Activated T-cell treated with anti-CD3 and anti-CD28 coated beads, Interleukin-2, amount 50 U/mL, for 4 hours (primary cell): ENCODE measurements around the gene PAPSS2. TPM values are rescaled to one million over a fixed set of nuclear protein-coding genes. Genes with fewer than 3 reads are reported as not detected.

Experiments
- ATAC-seq, 2 donors: fragments of 200-7000 bp; cut with Tn5 transposase; one replicate each; pipeline ENCODE4 v1.10.0; 2021
- DNase-seq: peaks from one replicate; pipeline ENCODE4 v3.0.0-alpha.2; 2020
- H3K27me3 Mint-ChIP-seq: one replicate; pipeline ENCODE4 v1.8.0; 2021; ENCODE audit warnings: low read depth, mixed read lengths
- H3K36me3 Mint-ChIP-seq: one replicate; pipeline ENCODE4 v1.8.0; 2022; ENCODE audit warnings: mixed read lengths; ENCODE audit not compliant: insufficient read depth
- H3K4me1 Mint-ChIP-seq: one replicate; pipeline ENCODE4 v1.8.0; 2021; ENCODE audit warnings: low read depth, mixed read lengths
- H3K4me3 Mint-ChIP-seq: one replicate; pipeline ENCODE4 v1.8.0; 2021; ENCODE audit warnings: mild to moderate bottlenecking, moderate library complexity, mixed read lengths
- H3K9me3 Mint-ChIP-seq: one replicate; pipeline ENCODE4 v1.8.0; 2021; ENCODE audit warnings: mixed read lengths
- total RNA-seq, 3 donors: library from RNA; stranded (reverse); gene quantifications; one replicate each; pipeline ENCODE4 v1.2.1, GENCODE V29; 2021

The PAPSS2 gene
- total RNA-seq, 3 donors from 2014 or later, result 0.21 to 0.43 (median 0.41) TPM

DNA sequence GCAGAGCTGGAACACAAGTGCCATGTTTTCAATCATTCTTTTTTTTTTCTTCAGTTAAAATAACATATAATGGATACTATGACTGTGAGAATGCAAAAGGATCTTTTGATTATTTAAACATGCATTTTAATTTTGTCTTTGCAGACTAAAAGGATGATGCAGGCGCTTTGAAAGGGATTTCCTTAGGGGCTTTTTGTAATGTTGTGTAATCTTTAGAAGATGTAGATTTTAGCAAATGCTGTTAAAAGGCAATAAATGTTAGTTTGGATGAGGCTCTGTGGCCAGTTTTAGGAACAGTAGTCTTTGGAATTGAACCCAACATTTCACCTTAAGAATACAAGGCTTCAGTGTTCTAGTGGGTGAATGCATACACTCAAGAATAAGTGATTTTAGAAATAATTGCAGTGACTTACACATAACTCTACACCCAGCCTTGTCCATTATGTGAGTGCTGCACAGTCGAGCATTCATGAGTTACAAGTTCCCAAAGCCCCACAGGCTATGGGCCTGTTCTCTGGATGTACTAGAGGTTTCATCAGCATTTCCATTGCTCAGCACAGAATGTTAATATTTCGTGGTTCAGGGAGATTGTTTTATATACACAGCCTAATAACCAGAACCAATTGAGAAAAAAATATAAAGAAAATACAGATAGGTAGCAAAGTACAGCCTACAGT is 11.6 kb downstream of the PAPSS2 start:
- DNase-seq (no peak), ATAC-seq (no peak)
- H3K4me3 Mint-ChIP-seq, result no peak overlapping the region
- no peaks in the 10 kb centered on the region for H3K4me1 Mint-ChIP-seq
- no peaks in the 10 kb centered on the region for H3K36me3 Mint-ChIP-seq
- H3K27me3 Mint-ChIP-seq, result peaks cover 19% of the 10 kb centered on the region
- H3K9me3 Mint-ChIP-seq, result no peaks in the 10 kb centered on the region

DNA sequence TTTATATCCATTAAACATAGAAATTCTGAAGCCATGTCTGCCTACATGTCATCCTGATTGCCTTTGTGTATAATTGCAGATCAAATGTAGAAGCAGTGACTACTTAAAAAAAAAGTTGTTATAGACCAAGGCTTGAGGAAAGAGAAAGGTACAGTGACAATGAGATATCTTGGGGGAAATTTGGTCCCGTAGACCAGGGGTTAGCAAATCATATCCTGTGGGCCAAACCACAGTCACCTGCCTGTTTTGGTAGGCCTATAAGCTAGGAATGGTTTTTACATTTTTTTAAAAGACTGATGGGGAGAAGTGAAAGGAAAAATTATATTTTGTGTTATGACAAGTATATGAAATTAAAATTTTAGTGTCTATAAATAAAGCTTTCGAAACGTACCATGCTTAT is 12.9 kb downstream of the PAPSS2 start:
- Mint-ChIP-seq H3K9me3 (no peaks in the 10 kb centered on the region), H3K4me3 (no peak overlapping the region), H3K4me1 (no peaks in the 10 kb centered on the region), H3K36me3 (no peaks in the 10 kb centered on the region), H3K27me3 (peaks cover 15% of the 10 kb centered on the region)
- DNase-seq (no peak), ATAC-seq (no peak)

DNA sequence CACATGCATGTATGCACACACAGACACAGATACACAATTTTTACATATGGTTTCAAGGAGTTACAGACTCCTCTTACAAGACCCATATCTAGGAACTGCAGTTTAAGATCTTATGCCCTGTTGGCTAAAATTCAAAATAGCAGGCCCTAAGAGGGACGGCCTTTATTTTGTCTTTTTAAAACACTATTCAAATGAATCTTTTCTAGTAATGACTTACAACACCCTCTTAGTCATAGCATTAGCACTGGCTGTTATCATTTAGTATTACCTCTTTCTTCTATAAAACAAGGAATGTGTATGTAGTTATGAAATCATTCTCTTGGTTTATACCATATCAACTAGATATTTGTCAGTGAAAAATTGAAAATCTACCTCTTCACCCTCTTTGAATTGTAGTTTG is 15.3 kb downstream of the PAPSS2 start:
- no peaks in the 10 kb centered on the region for H3K36me3 Mint-ChIP-seq
- H3K4me3 Mint-ChIP-seq, result no peak overlapping the region
- ATAC-seq, result no peak
- peaks cover 7% of the 10 kb centered on the region for H3K27me3 Mint-ChIP-seq
- no peaks in the 10 kb centered on the region for H3K9me3 Mint-ChIP-seq
- H3K4me1 Mint-ChIP-seq, result no peaks in the 10 kb centered on the region
- no peak for DNase-seq

DNA sequence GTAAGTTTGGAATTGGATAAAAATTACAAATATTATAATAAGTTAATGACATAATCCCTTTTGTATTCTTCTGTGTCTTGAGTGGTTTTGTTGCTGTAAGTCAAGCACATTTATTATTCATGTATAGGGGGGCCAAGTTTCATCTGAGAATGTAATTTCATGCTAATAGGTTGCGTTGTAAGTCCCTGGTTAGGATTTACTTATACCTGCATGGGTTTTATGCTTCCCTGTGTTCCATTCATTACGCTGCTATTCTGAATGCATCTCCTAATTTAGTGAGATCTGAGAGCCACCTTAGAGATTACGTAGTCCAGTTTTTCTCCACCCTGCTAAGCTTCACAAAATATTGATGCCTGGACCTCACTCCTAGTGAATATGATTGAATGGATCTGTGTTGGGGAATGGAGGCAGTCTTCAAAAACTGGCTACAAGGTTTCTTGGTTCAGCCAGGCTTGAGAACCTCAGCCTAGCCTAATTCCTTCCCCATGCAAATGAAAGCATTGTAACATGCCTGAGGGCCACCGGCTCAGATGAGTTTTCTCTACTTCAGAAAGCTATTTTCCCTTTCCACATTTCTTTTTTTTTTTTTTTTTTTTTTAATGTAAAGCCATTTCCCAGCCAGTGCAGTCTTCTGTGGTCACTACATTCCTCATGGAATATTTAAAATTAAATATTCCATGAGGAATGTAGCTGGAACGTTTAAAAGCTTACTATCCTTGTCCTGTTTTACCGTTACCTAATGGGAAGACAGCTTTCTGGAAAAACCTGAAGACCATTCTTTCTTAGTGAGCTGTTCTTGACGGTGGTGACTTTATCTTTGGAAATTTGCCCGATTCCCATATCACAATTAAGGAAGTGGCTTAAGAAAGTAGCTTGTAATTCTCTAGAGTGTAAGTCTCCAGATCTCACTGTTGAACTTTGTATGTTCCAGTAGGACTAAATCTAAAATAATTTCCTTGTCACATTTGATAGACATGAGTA is 16.0 kb downstream of the PAPSS2 start:
- peaks cover 7% of the 10 kb centered on the region for H3K27me3 Mint-ChIP-seq
- no peak overlapping the region for H3K4me3 Mint-ChIP-seq
- DNase-seq (no peak), ATAC-seq (no peak)
- H3K9me3 Mint-ChIP-seq, result no peaks in the 10 kb centered on the region
- H3K4me1 Mint-ChIP-seq, result no peaks in the 10 kb centered on the region
- no peaks in the 10 kb centered on the region for H3K36me3 Mint-ChIP-seq

DNA sequence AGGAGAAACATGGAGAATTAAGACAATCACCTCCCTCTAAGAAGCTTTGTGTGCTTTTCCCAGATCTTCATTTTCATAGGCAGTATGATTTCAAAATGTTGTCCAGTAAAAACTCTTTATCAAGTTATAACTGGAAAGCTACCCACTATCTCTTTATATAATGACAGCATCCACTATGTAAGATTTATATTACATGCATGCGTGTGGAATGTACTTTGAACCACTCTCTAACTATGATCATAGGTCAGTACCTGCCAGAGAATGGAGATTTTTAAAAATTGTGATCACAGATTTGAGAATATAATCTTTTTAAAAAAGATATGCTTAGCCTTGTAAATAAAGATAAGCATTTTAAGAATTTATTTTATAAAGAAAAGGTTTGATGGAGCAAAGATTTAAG is 17.9 kb downstream of the PAPSS2 start:
- Mint-ChIP-seq H3K9me3 (no peaks in the 10 kb centered on the region), H3K4me1 (no peaks in the 10 kb centered on the region), H3K36me3 (no peaks in the 10 kb centered on the region), H3K4me3 (no peak overlapping the region), H3K27me3 (peaks cover 7% of the 10 kb centered on the region)
- ATAC-seq, result no peak
- DNase-seq, result no peak

DNA sequence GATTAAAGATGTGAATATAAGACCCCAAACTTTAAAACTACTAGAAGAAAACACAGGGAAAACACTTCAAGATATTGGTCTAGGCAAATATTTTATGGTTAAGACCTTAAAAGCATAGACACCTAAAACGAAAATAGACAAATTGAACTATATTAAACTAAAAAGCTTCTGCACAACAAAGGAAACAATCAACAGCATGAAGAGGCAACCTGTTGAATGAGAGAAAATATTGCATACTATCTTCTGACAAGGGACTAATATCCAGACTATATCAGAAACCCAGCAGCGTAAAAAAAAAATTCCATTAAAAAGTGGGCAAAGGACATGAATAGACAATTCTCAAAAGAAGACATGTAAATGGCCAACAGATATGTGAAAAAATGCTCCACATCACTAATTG is 18.6 kb downstream of the PAPSS2 start:
- DNase-seq, result no peak

DNA sequence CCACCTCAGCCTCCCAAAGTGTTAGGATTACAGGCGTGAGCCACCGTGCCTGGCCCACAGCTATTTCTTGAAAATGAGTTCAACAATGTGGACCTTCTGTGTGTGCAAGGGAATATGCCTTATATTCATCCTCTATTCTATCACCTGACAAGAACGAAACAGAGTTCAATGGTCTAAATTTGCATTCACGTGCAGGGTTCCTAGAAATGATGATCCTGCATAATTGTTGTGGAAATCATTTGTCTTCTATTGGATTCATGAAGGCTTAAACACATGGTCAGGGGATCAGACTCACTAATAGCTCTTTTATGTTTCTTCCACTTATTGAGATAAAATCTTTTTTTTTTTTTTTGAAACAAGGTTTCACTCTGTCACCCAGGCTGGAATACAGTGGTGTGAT is 23.7 kb downstream of the PAPSS2 start:
- Mint-ChIP-seq H3K4me1 (no peaks in the 10 kb centered on the region), H3K27me3 (peaks cover 6% of the 10 kb centered on the region), H3K36me3 (no peaks in the 10 kb centered on the region), H3K4me3 (no peak overlapping the region), H3K9me3 (no peaks in the 10 kb centered on the region)
- no peak for ATAC-seq
- no peak for DNase-seq

More for the DNA sequence above, 18.6 kb downstream of the PAPSS2 start:
- H3K4me3 Mint-ChIP-seq, result no peak overlapping the region
- peaks cover 7% of the 10 kb centered on the region for H3K27me3 Mint-ChIP-seq
- ATAC-seq, result no peak
- H3K4me1 Mint-ChIP-seq, result no peaks in the 10 kb centered on the region
- H3K9me3 Mint-ChIP-seq, result no peaks in the 10 kb centered on the region
- H3K36me3 Mint-ChIP-seq, result no peaks in the 10 kb centered on the region

DNA sequence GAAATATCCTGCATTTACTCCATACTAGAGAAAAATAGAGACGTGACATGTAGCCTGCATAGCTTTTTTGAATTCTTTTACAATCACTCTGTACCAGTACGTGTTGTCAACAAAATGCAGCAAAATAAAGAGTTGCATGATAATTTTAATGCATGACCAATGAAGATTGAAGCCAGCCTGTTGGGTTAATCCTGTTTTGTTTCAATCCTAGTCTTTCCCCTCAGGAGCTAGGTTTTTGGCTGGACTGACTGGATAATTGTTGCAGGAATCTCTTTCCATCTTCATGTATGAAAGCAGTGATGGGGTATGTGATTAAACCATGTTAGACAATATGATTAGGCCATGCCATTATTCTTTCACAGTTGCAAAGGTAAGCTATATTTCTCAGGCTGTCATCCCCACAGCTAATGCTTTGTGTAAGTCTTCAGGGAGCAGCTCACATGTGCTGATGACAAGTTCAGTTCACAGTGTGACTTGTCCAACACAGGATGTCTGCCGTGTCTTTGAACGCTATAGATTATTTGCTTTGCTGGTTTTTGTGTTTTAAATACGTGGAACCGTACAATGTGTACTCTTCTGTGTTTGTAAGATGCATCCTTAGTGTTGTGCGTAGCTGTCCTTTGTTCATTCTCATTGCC is 24.4 kb downstream of the PAPSS2 start:
- no peaks in the 10 kb centered on the region for H3K9me3 Mint-ChIP-seq
- no peak for DNase-seq
- H3K36me3 Mint-ChIP-seq, result no peaks in the 10 kb centered on the region
- no peak overlapping the region for H3K4me3 Mint-ChIP-seq
- ATAC-seq, result no peak
- H3K27me3 Mint-ChIP-seq, result peaks cover 6% of the 10 kb centered on the region
- no peaks in the 10 kb centered on the region for H3K4me1 Mint-ChIP-seq

DNA sequence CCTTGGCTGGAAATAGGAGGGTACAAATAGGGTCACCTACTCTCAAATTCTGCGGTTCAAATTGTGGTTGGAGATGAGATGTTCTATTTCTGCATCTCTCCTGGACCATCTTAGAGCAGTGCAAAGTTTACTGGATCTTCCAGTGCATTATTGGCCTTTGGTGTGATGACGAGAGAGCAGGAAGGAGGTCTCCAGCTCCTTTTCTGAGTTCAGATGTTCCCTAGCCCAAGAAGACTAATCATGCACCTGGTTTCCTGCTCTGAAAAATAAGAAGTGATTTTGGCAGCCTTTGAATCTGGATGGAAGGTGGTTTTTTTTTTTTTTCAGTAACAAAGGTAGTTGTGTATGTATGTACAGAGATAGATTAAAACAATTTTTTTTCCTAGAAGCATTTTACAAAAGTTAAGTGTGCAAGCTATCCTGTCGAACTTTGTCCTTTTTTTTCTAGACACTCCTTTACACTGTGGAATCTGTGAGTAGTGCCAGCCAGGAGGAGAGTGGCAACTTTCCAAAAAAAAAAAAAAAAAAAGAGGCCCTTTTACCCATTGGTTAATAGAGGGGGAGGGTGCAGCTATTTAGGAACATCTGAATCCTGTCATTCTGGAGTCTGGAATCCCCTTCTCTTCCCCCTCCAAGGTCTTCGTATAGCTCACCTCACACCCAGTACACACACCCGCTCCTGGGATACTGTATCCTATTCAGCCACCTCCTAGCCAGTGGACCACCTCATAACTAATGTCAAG is 26.3 kb downstream of the PAPSS2 start:
- ATAC-seq (no peak), DNase-seq (no peak)
- Mint-ChIP-seq H3K4me3 (no peak overlapping the region), H3K9me3 (no peaks in the 10 kb centered on the region), H3K27me3 (peaks cover 5% of the 10 kb centered on the region), H3K36me3 (no peaks in the 10 kb centered on the region), H3K4me1 (no peaks in the 10 kb centered on the region)

DNA sequence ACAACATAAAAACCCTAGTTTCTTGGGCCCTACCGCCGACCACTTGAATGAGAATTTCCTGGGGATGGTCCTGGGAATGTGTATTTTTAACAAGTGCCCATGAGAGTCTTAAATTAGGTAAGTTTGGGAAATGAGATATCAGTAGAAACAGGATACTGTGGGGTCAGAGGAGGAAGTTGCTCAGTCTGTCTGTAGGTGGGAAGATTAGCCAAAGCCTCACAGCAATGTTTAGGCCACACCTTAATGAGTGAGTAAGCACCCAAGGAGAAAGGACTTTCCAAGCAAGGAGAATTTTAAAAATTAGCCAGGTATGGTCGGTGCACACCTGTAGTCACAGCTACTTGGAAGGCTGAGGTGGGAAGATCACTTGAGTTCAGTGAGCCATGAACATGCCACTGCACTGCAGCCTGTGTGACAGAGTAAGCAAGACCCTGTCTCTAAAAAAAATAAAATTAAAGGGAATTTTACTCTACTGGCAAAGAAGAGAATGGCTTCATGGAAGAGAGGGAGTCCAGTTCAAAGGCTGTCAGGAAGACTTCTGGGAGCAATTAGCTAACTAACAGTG is 31.9 kb downstream of the PAPSS2 start:
- H3K36me3 Mint-ChIP-seq, result no peaks in the 10 kb centered on the region
- ATAC-seq (no peak), DNase-seq (no peak)
- no peaks in the 10 kb centered on the region for H3K27me3 Mint-ChIP-seq
- no peaks in the 10 kb centered on the region for H3K9me3 Mint-ChIP-seq
- H3K4me1 Mint-ChIP-seq, result no peaks in the 10 kb centered on the region
- H3K4me3 Mint-ChIP-seq, result no peak overlapping the region

DNA sequence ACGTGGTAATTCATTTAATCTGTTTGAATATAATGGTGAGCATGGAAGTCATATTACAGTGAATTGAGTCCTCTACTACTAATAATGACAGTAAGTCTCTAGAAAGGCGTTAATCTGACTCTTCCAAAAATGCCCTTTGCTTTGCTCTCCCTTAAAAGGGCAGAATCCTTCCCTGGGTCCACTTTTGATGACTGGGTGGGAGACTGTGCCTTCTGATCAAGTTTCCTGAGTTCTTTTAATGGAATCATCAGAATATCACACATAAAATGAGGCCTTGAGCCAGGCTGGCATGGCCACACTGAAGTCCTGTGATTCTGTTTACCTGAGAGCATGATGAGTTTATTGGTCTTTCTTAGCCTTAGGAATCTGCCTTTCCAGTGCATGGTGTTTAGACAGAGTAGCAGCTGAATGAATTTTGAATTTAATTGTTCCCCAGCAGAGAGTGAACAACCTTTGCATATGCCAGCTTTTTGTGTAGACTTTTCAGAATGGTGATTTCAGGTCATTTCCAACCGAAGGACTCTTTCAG is 33.3 kb downstream of the PAPSS2 start:
- no peak for ATAC-seq
- Mint-ChIP-seq H3K9me3 (no peaks in the 10 kb centered on the region), H3K4me1 (no peaks in the 10 kb centered on the region), H3K27me3 (peaks cover 4% of the 10 kb centered on the region), H3K36me3 (no peaks in the 10 kb centered on the region), H3K4me3 (no peak overlapping the region)
- DNase-seq, result no peak

DNA sequence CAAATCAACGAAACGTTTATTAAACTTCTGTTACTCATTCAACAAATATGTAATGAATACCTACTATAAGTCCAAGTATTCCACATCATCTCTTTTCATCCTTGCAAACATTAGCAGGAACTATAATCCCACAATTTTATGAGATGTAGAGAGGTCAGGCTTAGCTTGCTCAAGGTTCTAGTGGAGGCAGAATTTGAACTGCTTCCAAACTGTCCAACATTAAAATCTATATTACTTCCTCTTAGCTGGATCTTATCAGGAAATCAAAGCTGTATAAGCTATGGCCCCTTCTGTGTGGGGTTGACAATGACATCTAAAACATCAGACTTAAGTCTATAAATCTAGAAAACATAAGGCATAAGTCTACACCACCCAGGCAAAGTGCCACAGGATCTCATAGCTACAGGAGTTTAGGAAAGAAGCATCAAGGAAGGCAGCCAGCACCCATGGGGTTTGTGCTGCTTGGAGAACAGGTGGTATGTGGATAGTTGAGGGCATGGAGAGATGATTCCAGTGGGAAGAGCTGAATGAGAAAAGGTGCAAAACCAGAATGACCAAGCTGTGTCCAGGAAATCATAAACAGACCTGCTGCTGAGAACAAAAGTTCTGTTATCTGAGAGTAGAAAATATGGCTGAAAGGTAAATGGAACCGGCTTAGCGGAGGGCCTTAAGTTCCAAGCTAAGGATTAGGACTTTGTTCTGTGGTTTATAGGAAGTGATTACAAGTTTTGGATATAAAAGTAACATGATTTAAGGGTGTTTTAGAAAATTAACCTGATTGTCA is 34.5 kb downstream of the PAPSS2 start:
- ATAC-seq, result no peak
- no peak for DNase-seq
- H3K4me1 Mint-ChIP-seq, result no peaks in the 10 kb centered on the region
- H3K9me3 Mint-ChIP-seq, result no peaks in the 10 kb centered on the region
- peaks cover 7% of the 10 kb centered on the region for H3K27me3 Mint-ChIP-seq
- H3K4me3 Mint-ChIP-seq, result no peak overlapping the region
- H3K36me3 Mint-ChIP-seq, result no peaks in the 10 kb centered on the region

DNA sequence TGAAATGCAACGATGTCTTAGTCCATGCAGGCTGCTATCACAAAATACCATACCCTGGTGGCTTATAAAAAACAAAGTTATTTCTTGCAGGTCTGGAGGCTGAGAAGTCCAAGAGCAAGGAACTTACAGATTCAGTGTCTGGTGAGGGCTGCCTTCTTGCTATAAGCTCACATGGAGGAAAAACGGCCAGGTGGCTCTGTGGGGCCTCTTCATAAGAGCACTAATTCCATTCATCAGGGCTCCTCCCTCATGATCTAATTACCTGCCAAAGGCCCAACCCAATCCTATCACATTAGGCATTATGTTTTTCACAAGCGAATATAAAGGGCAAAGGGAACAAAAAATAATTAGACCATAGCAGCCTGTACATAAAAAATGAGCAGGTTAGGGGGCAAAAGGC is 35.4 kb downstream of the PAPSS2 start:
- DNase-seq, result no peak
- no peak for ATAC-seq
- Mint-ChIP-seq H3K36me3 (no peaks in the 10 kb centered on the region), H3K27me3 (peaks cover 7% of the 10 kb centered on the region), H3K9me3 (no peaks in the 10 kb centered on the region), H3K4me3 (no peak overlapping the region), H3K4me1 (no peaks in the 10 kb centered on the region)
